ENCODE results near the gene LDLRAP1. TPM values are rescaled to one million over a fixed set of nuclear protein-coding genes. Genes with fewer than 3 reads are reported as not detected.

LDLRAP1 gene
- total and polyA plus RNA-seq, 2 of the 4 experiments (the other 2 are of a cell fraction) = 4.5 to 14.4 TPM

DNA sequence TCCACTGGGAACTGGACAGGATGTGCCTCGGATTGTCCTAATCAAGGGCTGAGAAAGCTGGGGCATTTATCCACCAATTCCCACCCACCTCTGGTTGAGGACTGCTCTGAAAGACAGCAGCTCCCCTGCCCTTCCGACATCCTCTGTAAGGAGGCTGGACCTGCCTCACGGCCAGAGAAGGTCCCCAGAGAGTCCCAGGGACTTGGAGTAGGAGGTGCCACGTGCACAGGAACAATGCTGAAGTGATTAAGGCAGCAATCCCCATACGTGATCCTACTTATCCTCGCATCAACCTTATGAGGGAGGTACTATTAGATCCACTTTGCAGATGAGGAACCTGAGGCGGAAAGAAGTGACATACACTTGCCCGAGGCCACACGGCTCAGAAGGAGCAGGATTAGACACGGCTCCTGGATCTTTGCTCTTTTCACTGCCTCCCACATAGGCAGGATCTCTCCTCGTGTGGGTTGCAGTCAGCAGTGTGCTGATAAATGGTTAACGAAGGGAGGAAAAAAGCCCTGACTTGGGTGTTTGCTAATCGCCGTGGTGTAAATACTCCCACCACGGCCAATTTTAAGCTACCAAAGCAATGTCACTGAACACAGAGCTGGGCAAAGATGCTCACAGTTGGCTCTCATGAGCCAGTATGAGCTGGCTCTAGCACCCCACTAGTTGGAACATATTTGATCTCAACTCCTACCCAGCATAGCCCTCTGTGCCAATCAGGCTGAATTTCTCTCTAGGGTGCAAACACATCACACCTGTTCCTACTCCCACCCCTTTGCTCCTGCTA is 18.6 kb upstream of the LDLRAP1 start:
- Histone ChIP-seq H2AK5ac (ENCODE audit: low read depth, low read length) (no peak overlapping the region), H3K4me3 (ENCODE audit: insufficient read depth, low read depth, low read length) (no peak overlapping the region), H4K8ac (ENCODE audit: low read depth in 2 of 2, low read length in 2 of 2) (no peak overlapping the region), H3K9me3 (ENCODE audit: control insufficient read depth, insufficient read depth, low read length) (peaks cover 9% of the 10 kb centered on the region), H4K91ac (ENCODE audit: insufficient read depth, low read depth, low read length) (no peak overlapping the region), H2BK120ac (ENCODE audit: low read depth, low read length) (no peak overlapping the region), H2AK9ac (replicated peaks; ENCODE audit: low read depth, low read length, poor library complexity) (no peak overlapping the region), H3K9ac (ENCODE audit: low read depth, low read length) (no peak overlapping the region), H3K4me2 (ENCODE audit: low read depth, low read length) (no peak overlapping the region), H3K9me1 (ENCODE audit: insufficient read depth, low read length) (peaks cover 7% of the 10 kb centered on the region; the same call in 1 of the 2 replicates), H2BK15ac (ENCODE audit: low read depth, low read length) (no peak overlapping the region), H3K56ac (ENCODE audit: extremely low read depth, insufficient read depth, low read length) (no peak overlapping the region), H4K5ac (ENCODE audit: low read depth, low read length) (no peak overlapping the region), H3K23ac (ENCODE audit: low read depth, low read length) (no peak overlapping the region), H3K79me1 (ENCODE audit: low read depth in 1 of 2, low read length in 2 of 2) (no peaks in the 10 kb centered on the region), H2AFZ (replicated peaks; ENCODE audit: low read length, poor library complexity) (no peak overlapping the region), H3K18ac (ENCODE audit: low read depth, low read length) (no peak overlapping the region), H3K27ac (ENCODE audit: insufficient read depth, low read length) (no peak overlapping the region), H3K14ac (replicated peaks; ENCODE audit: low read depth, low read length) (no peak overlapping the region), H2BK5ac (ENCODE audit: low read depth, low read length, poor library complexity, severe bottlenecking) (no peak overlapping the region), H3K4ac (ENCODE audit: low read depth, low read length) (no peak overlapping the region), H3K27me3 (ENCODE audit: control insufficient read depth, insufficient read depth, low read length) (peaks cover 21% of the 10 kb centered on the region), H3K36me3 (ENCODE audit: control insufficient read depth, insufficient read depth, low read length) (no peaks in the 10 kb centered on the region), H2BK20ac (ENCODE audit: low read depth, low read length) (no peak overlapping the region), H4K20me1 (ENCODE audit: insufficient read depth, low read length) (no peaks in the 10 kb centered on the region), H3K4me1 (ENCODE audit: control insufficient read depth, insufficient read depth, low read length) (no peaks in the 10 kb centered on the region)
- TF ChIP-seq BHLHE40 (IDR thresholded peaks at IDR 0.05; ENCODE audit: low read depth, low read length) (no peak), CHD1 (IDR thresholded peaks at IDR 0.05; ENCODE audit: low read depth, low read length) (no peak), ELK1 (IDR thresholded peaks at IDR 0.05; ENCODE audit: borderline replicate concordance, low read depth, low read length) (no peak), SMC3 (IDR thresholded peaks at IDR 0.05; ENCODE audit: low read depth, low read length) (no peak), RFX5 (IDR thresholded peaks at IDR 0.05; ENCODE audit: low read depth, low read length) (no peak), MXI1 (IDR thresholded peaks at IDR 0.05; ENCODE audit: borderline replicate concordance, low read depth, low read length) (no peak), MAFK (IDR thresholded peaks at IDR 0.05; ENCODE audit: low read depth, low read length) (no peak), POLR2A (IDR thresholded peaks at IDR 0.05; ENCODE audit: low read depth, low read length) (no peak), USF2 (IDR thresholded peaks at IDR 0.05; ENCODE audit: low read depth, low read length) (no peak), RCOR1 (IDR thresholded peaks at IDR 0.05; ENCODE audit: insufficient replicate concordance, low read length) (no peak)
- BruUV-seq (replicated peaks) = no TSS peak
- POLR2A ChIA-PET (ENCODE audit: unreplicated experiment) = no interaction called here
- WGBS, 2 experiments (ENCODE audit: extremely low coverage in 2 of 2, insufficient read length in 1 of 2) = no CpG with 5 or more reads among the region's 15 CpGs
- ATAC-seq (ENCODE audit: low read depth) (no peak), DNase-seq (no peak)
- in situ Hi-C loops (cut with MboI; ENCODE audit: low sequenced_read_pairs) (loop anchor here (10.0 to 25.0 kb wide), 2 partner anchors 112 to 240 kb away; partner anchors contain the start of gene RHCE), dilution Hi-C loops (cut with HindIII; ENCODE audit: low sequenced_read_pairs, unreplicated experiment) (no loop called here), intact Hi-C loops (cut with micrococcal nuclease) (loop anchor here (5.0 to 10.0 kb wide), 4 partner anchors 92 to 282 kb away; partner anchors contain the start of gene MACO1)
- CTCF ChIA-PET = interaction anchor here (0.6 kb wide), 1 partner anchor 165 kb away, joined by 4 read pairs; no protein-coding TSS in a partner anchor
